Activated gamma-delta T cell treated with Interleukin-2 at 50 U/mL for 16 hours (primary cell): ENCODE results near the gene CACNA1G.

Experiments used
- DNase-seq: peaks from one replicate; pipeline ENCODE4 v3.0.0-alpha.2; 2020

CACNA1G gene

DNA sequence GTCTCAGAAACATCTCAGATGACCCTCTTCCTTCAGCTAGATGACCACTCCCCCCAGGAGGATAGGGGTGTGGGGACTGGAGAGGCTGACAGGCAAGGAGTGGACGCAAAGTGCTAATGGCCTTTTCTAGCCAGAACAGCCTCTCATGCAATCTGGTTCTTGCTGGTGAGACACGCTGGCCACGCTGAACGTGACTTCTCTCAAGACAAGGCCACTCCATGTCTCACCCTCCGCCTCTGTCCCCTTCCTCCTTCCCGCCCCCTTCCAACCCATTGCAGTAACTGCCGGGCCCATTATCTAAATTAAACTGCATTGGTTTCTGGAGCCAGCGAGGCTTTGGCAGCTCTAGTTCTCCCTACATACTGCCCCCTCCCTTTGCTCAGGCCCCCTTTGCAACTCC is 9.5 kb downstream of the CACNA1G start:
- no peak for DNase-seq

DNA sequence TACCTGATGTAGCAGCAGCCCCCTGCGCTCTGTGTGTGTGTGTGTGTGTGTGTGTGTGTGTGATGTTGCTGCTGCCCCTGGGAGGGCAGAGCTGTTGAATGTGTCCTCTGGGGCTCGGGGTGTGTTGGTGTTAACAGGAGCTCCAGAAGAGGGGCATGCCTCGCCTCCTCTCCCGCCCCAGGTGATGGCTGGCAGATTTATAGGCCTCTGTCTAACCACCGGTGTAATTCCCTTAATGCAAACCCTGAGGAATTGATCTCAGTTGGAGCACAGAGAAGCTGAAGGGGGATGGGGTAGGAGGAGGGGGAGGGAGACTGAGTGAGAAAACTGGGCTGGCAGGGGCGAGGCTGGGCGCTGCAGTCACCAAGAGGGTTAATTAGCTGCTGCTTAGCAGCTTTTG is 10.0 kb downstream of the CACNA1G start:
- no peak for DNase-seq

DNA sequence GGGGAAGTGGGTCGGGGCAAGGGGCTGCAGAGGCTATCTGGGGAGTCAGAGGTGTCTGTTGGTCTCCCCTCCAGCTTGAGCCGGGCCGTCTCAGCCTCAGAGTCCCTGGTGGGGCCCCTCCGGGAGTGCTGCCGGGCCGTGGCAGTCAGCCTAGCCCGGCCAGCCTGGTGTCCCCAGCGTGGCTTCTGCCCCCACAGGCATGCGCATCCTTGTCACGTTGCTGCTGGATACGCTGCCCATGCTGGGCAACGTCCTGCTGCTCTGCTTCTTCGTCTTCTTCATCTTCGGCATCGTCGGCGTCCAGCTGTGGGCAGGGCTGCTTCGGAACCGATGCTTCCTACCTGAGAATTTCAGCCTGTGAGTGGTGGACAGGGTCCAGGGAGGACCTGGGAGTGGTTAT is 11.2 kb downstream of the CACNA1G start:
- no peak for DNase-seq

DNA sequence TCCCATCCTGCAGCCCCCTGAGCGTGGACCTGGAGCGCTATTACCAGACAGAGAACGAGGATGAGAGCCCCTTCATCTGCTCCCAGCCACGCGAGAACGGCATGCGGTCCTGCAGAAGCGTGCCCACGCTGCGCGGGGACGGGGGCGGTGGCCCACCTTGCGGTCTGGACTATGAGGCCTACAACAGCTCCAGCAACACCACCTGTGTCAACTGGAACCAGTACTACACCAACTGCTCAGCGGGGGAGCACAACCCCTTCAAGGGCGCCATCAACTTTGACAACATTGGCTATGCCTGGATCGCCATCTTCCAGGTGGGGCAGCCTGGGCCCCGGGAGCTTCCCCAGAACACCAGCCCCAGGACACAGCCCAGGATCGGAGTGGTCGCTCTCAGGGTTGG is 12.0 kb downstream of the CACNA1G start:
- no peak for DNase-seq

DNA sequence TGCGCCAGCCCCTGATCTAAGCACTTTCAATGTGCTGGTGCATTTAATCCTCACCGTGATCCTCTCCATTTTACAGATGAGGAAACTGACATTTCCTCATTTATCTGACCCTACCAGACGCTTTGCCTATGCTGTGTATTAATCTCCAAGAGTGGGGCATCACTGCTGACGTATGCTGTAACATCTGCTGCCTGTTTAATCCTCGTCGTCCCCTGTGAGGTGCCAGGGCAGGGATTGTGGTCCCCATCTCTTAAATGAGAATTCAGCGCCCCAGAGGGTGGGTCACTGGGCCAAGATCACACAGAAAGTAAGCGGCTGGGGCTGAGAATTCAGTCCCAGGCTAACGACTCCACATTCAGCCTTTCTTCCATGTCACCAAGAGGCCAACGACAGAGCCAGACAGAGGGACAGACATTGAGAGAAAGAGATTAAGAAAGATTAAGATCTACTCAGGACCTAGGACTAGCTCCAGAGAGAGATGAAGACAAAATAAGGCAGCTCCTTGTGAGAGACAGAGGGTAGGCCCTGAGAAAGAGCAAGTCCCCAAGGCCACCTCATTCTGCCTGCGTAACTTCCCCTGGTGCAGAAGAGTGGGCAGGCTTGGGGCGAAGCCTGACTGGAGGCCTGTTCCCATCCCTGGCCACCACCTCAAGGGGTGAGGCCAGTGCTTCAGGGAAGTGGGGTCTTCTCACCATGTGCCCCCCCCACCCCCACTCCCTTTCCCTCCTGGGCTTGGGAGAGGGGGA is 13.5 kb downstream of the CACNA1G start:
- DNase-seq = no peak

DNA sequence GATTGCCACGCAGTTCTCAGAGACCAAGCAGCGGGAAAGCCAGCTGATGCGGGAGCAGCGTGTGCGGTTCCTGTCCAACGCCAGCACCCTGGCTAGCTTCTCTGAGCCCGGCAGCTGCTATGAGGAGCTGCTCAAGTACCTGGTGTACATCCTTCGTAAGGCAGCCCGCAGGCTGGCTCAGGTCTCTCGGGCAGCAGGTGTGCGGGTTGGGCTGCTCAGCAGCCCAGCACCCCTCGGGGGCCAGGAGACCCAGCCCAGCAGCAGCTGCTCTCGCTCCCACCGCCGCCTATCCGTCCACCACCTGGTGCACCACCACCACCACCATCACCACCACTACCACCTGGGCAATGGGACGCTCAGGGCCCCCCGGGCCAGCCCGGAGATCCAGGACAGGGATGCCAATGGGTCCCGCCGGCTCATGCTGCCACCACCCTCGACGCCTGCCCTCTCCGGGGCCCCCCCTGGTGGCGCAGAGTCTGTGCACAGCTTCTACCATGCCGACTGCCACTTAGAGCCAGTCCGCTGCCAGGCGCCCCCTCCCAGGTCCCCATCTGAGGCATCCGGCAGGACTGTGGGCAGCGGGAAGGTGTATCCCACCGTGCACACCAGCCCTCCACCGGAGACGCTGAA is 15.2 kb downstream of the CACNA1G start:
- DNase-seq = no peak

DNA sequence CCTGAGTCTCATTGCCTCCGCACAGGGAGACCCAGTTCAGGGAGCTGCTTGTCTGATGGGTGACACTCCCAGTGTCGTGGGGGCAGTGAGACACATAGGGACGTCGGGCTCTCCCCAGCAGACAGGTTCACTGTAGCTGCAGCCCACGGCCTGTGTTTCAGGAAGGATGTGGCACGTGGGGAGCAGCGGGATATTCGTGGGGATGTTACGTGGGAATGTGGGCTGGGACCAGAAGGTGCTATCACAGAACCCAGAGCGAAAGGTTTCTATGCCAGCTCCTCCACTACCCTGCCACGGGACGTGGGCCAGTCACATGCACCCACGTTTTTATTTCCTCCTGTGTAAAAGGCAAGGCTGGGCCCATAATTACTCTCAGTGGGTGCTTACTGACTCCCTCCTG is 16.3 kb downstream of the CACNA1G start:
- no peak for DNase-seq

DNA sequence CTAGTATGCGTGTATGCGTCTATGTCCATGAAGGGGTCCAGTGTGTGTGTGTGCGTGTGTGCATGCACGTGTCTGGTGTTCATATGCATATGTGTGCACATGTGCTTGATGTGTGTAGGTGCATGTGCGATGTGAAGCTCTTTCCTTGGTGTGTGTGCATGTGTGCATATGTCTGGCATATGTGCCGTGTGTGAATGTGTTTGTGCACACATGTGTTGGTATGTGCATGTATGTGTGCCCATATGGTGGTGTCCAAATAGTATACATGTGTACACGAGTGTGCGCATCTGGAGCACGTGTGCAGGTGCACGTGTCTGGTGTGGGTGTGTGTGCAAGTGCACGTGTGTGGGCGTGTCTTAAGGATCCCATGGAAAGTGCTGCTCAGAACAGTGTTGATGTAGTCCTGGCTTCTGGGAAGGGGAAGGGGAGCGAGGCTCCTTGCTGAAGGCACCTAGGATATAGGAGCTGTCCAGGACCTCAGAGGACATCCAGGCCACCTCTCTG is 17.0 kb downstream of the CACNA1G start:
- DNase-seq = no peak

DNA sequence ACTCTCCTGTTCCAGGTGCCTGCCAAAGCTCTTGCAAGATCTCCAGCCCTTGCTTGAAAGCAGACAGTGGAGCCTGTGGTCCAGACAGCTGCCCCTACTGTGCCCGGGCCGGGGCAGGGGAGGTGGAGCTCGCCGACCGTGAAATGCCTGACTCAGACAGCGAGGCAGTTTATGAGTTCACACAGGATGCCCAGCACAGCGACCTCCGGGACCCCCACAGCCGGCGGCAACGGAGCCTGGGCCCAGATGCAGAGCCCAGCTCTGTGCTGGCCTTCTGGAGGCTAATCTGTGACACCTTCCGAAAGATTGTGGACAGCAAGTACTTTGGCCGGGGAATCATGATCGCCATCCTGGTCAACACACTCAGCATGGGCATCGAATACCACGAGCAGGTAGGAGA is 17.7 kb downstream of the CACNA1G start:
- no peak for DNase-seq

DNA sequence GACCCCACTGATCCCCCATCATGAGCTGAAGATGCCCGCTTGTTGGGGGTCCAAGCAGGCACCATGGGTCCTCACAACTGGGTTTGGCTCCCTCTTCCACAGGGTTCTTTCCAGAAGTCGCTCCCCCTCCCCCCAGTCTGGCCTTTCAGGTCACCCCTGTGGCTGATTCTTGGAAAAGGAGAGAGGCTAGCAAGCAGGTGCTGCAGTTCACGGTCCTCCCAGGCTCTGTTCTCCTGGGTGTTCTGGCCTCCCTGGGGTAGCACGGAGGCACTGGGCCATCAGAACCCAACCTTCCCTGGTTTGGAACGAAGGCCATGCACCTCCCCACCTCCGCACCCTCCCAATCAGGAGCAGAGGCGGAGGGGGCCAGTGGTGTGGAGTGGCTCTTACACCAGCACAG is 18.9 kb downstream of the CACNA1G start:
- no peak for DNase-seq

DNA sequence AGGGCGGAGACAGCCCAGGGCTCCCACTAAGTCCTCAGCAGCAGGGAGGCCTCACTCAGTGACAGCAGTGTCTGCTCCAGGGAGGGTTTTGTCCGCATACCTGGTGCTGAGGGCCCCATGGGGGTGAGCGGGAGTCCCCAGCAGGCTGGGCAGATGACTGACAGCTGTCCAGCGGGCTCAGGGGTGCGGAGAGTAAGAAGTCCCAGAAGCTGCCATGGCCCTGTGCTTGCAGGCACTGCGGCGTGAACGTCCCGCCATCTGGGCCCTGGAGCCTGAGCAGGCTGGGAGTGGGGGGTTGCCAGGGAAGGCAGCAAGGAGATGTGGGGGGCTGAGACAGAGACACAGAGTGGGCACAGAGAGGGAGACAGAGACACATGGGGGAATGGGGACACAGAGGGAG is 20.1 kb downstream of the CACNA1G start:
- no peak for DNase-seq

DNA sequence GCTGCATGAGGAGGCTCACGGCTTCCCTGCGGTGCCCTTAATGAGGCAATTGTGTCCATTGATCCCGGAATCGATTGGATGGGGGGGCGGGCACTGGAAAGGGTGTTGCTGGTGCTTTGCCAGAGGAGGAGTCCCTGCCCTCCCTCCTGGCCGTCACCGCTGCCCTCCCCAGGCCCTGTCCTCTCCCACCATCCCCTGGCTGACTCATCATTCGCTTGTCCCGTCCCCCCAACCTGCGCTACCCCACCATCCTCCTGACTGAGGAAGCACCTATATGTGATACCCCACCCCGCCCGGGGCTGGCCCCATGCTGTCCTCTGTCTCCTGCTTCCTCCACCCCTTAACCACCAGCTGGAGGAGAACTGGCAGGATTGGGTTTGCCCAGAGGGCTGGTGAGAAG is 20.8 kb downstream of the CACNA1G start:
- DNase-seq = no peak

DNA sequence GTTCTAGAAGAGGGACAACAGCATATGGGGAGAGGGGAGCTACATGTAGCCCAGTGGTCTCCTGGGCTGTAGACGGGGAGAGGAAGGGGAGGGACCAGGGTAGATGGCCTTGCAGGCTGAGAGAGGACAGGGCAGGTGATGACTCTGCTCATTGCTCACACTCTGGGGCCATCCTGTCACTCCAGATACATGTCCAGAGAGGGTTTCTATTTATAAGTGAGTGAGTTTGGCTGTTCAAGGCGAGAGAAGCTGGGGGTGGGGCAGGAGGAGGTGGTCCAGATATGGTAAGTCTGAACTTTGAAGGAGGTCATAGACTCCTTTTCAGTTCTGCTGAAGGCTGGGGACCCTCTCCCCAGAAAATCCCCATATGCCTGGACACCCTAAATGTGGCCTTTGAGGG is 22.2 kb downstream of the CACNA1G start:
- no peak for DNase-seq

DNA sequence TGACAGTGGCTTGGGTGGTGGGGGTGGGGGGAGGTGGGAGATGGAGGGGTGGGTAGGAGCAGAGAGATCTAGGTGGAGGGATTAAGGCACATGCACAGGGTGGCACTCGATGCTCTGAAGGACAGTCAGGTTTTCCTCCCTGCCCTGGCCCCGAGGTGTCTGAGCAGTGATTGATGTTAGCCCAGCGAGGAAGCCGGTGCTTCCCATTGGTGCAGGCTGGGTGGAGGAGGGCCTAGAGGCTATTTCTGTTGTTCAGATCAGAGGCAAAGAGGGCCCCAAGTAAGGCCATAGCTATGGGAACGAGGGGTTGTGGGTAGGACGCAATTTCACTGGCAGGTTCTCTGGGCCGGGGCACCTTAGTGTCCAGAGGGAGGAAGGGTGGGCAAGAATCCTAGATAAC is 23.1 kb downstream of the CACNA1G start:
- DNase-seq = no peak

DNA sequence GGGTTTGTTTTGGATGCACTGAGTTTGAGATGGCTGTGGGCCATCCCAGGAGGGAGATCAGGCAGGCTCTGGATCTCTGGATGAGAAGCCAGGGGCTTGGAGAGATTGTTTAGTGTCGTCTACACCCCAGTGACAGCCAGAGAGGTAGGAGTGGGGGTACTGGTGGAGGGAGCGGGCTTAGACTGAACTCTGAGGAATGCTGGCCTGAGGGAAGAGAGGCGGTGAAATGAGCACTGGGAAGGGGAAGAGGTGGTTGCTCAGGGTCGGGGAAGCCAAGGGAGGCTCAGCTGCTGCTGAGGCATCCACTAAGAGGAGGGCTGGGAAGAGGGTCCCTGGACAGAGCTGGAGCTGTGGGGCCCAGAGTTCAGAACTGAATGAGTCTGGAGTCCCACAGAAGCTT is 23.6 kb downstream of the CACNA1G start:
- no peak for DNase-seq

DNA sequence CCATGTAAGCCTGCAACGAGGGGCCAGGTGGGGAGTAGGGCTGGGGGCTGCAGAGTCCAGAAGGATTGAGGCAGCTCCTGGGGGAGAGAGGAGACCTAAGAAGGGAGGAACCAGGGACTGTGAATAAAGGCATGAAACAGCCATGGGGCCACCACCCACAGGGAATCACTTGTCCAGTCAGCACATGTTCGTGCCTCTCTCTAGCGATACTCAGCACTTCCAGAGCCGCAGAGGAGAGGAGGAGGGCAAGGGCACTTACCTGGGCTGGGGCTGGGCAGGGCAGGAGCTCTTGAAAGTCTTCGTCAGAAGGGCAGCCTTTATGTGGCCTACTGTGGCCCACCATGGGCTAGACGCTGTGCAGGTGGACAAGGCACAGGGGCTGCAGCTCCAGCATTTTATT is 24.2 kb downstream of the CACNA1G start:
- no peak for DNase-seq

DNA sequence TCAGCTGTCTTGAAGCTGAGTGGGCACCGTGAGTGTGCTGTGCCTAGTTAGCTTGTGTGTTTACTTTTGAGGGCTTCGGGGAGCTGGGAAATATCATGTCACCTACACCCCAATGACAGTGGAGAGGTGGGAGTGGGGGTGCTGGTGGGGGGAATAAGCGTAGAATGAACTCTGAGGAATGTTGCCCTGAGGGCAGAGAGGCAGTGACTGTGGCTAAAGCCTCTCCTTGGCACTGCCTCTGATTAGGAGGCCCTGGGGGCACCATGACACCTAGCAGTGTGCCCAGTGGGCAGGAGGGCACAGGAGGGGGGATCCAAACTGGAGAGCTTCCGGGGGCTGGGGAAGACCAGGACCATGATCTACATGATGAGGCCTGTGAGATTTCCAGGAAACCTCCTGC is 24.8 kb downstream of the CACNA1G start:
- no peak for DNase-seq

DNA sequence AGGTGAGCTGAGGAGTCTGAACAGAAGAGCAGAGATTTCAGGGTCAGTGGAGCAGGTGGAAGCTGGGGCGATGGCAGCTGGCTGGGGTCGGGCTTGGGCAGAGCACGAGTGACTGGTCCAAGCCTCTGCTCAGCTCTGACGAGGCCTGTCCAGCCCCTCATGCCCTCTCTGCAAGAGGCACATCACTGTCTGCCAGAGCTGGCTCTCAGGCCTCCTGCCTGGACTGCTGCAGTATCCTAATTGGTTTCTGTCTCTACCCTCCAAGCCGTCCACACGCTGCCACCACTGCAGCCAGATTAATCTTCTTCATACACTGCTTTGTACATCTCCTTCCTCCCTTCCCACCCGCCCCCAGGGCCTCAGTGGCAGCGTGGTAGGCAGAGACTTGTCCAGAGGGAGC is 25.4 kb downstream of the CACNA1G start:
- DNase-seq = no peak

DNA sequence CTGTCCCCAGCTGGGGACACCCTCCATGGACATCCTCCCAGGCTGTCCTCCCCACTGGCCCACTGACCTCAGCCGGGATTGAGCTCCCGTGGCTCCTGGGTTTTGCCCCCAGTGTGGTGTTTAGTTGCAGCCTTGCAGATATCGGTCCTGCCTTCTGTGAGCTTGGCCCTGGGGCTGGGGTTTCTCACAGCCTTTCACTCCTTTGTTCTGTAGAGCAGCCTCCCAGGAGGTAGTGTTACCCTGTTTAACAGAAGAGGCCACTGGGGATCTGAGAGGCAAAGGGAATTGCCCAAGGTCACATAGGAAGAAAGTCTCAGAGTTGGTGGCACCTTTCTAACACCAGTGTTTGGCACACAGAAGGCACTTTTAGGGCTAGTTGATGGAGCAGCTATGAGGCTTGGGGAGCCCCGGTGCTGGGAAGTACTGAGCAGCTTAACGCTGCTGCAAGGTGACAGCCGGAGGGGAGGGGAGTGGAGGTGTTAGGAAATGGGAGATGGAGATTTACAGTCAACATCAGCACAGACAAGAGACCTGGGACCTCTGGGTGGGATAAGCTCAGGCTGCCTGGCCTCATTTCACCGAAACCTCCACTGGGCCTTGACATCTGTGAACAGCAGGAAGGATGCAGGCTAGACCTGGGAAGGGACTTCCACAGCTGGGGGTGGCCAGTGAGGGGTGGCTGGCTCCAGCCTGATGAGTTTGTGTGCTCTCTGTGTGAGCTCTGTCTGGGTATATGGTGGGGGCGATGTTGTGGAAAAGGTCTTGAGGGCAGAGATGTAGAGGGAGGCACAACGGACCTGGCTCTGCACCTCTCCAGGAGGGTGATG is 26.1 kb downstream of the CACNA1G start:
- no peak for DNase-seq

DNA sequence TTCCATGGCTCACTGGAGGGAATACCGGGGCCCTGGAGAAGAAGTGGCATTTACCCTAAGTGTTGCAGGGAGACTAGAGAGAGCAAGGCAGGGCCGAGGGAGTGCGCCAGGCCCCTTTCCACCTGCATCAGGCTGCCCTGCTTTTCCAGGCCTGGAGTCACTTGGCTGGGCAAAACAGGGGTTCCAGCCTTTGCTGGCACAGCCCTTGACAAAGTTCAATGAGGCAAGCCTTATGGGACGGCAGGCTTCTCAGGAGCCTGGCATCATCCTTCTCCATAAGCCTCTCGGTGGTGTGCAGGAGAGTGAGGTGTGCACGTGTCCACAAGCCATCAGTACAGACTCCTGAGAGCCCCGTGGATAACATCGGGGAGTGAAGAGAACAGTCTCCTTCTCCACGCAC is 27.1 kb downstream of the CACNA1G start:
- DNase-seq = no peak

DNA sequence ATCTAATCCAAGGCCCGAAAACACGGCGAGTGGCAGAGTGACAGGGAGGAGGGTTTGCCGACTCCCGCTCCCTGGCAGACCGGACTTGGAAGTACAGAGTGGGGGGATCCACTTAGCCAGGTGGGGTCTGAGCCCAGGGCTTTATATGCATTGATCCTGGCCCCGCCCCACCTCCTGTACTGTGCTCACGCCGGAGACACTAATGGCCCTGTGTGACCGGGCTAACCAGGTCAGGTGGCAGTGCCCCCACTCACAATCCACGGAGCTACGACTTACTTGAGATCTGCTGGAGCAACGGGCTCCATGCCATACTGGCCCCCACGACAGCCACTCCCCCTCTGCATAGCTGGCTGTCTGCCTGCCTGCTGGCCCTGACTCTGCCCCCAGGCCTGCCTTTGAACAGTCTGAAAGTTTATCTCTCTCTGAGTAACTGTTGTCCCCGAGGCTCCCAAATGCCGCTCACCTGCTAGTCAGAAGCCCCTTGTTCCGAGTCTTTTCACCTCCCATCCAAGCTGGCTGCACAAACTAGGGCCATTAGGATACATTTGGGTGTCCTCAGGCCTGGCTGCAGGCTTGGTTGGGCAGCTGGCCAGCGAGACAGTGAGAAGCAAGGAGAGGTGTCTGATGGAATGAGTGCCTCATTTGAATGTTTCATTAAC is 28.0 kb downstream of the CACNA1G start:
- DNase-seq = no peak

DNA sequence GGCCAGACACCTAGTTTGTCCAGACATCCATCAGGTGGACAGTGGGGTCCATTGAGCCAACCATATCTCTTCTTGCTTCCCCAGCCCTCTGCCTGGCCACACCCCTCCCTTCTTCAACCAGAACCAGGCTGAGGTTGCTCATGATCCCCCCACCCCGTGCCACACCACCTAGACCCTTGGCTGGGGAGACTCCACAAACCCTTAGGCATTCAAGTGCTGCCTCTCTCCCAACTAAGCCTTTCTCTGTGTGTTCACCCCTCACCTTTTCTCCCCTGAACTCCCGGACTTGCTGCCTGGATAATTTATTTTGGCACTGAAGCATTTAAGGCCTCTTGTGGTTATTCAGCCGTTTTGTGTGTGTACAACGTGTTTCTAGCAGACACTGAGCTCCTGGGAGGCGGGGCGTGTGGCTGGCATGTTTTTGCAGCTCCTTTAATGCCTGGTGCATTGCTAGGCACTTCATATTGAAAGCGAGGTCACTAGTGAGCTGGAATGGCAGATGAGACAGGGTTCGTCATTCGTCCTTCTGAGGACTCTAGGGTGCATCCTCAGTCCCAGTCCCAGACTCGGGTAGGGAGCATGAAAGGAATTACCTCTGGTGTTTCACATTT is 28.7 kb downstream of the CACNA1G start:
- DNase-seq = no peak
